Upper lobe of right lung (tissue), 1 donor: Measurements from ENCODE around the gene CACHD1. TPM values are rescaled to one million over a fixed set of nuclear protein-coding genes. Genes with fewer than 3 reads are reported as not detected.

Experiments
- ATAC-seq: fragments of 200-7000 bp; cut with Tn5 transposase; one replicate; pipeline ENCODE4 v1.9.1; 2020; ENCODE audit warnings: mild to moderate bottlenecking, moderate library complexity
- DNase-seq: peaks from one replicate; pipeline ENCODE4 v3.0.0-alpha.2; 2020
- H3K27ac ChIP-seq: fragments of 200-600 bp; one replicate; pipeline ENCODE4 v1.8.0; 2022
- H3K27me3 ChIP-seq: fragments of 200-600 bp; one replicate; pipeline ENCODE4 v1.8.0; 2022; ENCODE audit warnings: mild to moderate bottlenecking
- H3K36me3 ChIP-seq: fragments of 200-600 bp; one replicate; pipeline ENCODE4 v1.8.0; 2022
- H3K4me1 ChIP-seq: fragments of 200-600 bp; one replicate; pipeline ENCODE4 v1.8.0; 2022
- H3K4me3 ChIP-seq: fragments of 200-600 bp; one replicate; pipeline ENCODE4 v1.8.0; 2022; ENCODE audit warnings: mild to moderate bottlenecking
- H3K9me3 ChIP-seq: fragments of 200-600 bp; one replicate; pipeline ENCODE4 v1.8.0; 2022
- CTCF ChIP-seq: fragments of 200-600 bp; IDR thresholded peaks from one replicate; pipeline ENCODE4 v1.8.0; 2022; ENCODE audit warnings: antibody characterized with exemption
- intact Hi-C: fragments of 100-400 bp; cut with DNase I; formaldehyde crosslinking; loops from one replicate; pipeline ENCODE4 v1.11.0; 2022
- total RNA-seq: library from RNA; stranded (reverse); fragmentation: NEBNext Ultra II Directional; extraction: Animal tissue kit (Norgen Biotek cat#: 25700); gene quantifications from one replicate; pipeline ENCODE4 v1.2.1, GENCODE V29; 2021
- donor health status: DM: no; HTN: yes; CAD: no; lungs with severe emphysema.

CACHD1 gene
- total RNA-seq, 1 donor from 2014 or later, result 31.8 TPM

- ATAC-seq, result no peak
- Histone ChIP-seq H3K4me1 (peaks cover 26% of the 10 kb centered on the region), H3K27ac (no peak overlapping the region), H3K27me3 (no peaks in the 10 kb centered on the region), H3K36me3 (no peaks in the 10 kb centered on the region), H3K4me3 (no peak overlapping the region), H3K9me3 (no peaks in the 10 kb centered on the region)
- intact Hi-C loops, result no loop called here
- DNase-seq, result no peak
- no peak for TF ChIP-seq CTCF
Observed at GRCh38 chr1:64530969-64531692, 61.2 kb downstream of the CACHD1 start.

GRCh38 chr1:64532646-64533045, 62.7 kb downstream of the CACHD1 start:
- ATAC-seq (no peak), DNase-seq (no peak)
- Histone ChIP-seq H3K9me3 (no peaks in the 10 kb centered on the region), H3K36me3 (no peaks in the 10 kb centered on the region), H3K4me1 (peaks cover 21% of the 10 kb centered on the region), H3K4me3 (no peak overlapping the region), H3K27me3 (no peaks in the 10 kb centered on the region), H3K27ac (no peak overlapping the region)
- no peak for TF ChIP-seq CTCF
- intact Hi-C loops, result no loop called here

GRCh38 chr1:64535938-64536835, 66.3 kb downstream of the CACHD1 start:
- Histone ChIP-seq H3K4me1 (peaks cover 30% of the 10 kb centered on the region), H3K9me3 (no peaks in the 10 kb centered on the region), H3K27me3 (no peaks in the 10 kb centered on the region), H3K4me3 (no peak overlapping the region), H3K36me3 (no peaks in the 10 kb centered on the region), H3K27ac (peak overlapping the region; percentile 32)
- no peak for ATAC-seq
- intact Hi-C loops, result no loop called here
- DNase-seq, result no peak
- TF ChIP-seq CTCF, result no peak

- intact Hi-C loops, result no loop called here
- no peak for TF ChIP-seq CTCF
- ATAC-seq, result peak; percentile 84
- Histone ChIP-seq H3K36me3 (no peaks in the 10 kb centered on the region), H3K9me3 (no peaks in the 10 kb centered on the region), H3K27ac (peak overlapping the region; percentile 32), H3K27me3 (no peaks in the 10 kb centered on the region), H3K4me1 (peaks cover 31% of the 10 kb centered on the region), H3K4me3 (no peak overlapping the region)
- DNase-seq, result no peak
Observed at GRCh38 chr1:64536836-64537490, 67.0 kb downstream of the CACHD1 start.

- intact Hi-C loops, result no loop called here
- Histone ChIP-seq H3K4me1 (peaks cover 33% of the 10 kb centered on the region), H3K9me3 (no peaks in the 10 kb centered on the region), H3K27me3 (no peaks in the 10 kb centered on the region), H3K4me3 (no peak overlapping the region), H3K27ac (no peak overlapping the region), H3K36me3 (no peaks in the 10 kb centered on the region)
- TF ChIP-seq CTCF, result no peak
- DNase-seq (no peak), ATAC-seq (peak; percentile 28)
Observed at GRCh38 chr1:64537942-64538341, 68.0 kb downstream of the CACHD1 start.
